Right cardiac atrium (tissue), 5 donors: ENCODE data around the gene APBB2. TPM values are rescaled to one million over a fixed set of nuclear protein-coding genes. Genes with fewer than 3 reads are reported as not detected.
"Not testable (repeated sequence)": the region's sequence is repeated elsewhere in the genome, so short reads cannot be mapped to it uniquely, and the experiment has no call there.

Experiments used
- ATAC-seq, 2 donors: fragments of 200-7000 bp; cut with Tn5 transposase; one replicate each; pipeline versions ENCODE4 v1.8.0 to v1.9.1; 2020; ENCODE audit warnings: moderate library complexity in 2 of 2, mild to moderate bottlenecking in 1 of 2
- DNase-seq, 3 donors: peaks; one replicate each; pipeline ENCODE4 v3.0.0-alpha.2; 2020
- H3K27ac ChIP-seq: one replicate; pipeline ENCODE4 v1.5.1; 2013; ENCODE audit warnings: mild to moderate bottlenecking, low read length, control low read depth, moderate library complexity
- H3K27me3 ChIP-seq: one replicate; pipeline ENCODE4 v1.6.1; 2013; ENCODE audit not compliant: control insufficient read depth, insufficient read depth
- H3K4me1 ChIP-seq: one replicate; pipeline ENCODE4 v1.6.1; 2013; ENCODE audit warnings: low read length; ENCODE audit not compliant: control insufficient read depth, insufficient read depth
- H3K4me3 ChIP-seq: one replicate; pipeline ENCODE4 v1.5.1; 2013; ENCODE audit warnings: low read length, control low read depth
- H3K9me3 ChIP-seq: one replicate; pipeline ENCODE4 v1.6.1; 2013; ENCODE audit warnings: low read length; ENCODE audit not compliant: control insufficient read depth
- WGBS: extraction: QIAGEN DNeasy Blood & Tissue Kit; methylation state at CpG from one replicate; pipeline ENCODE4 v1.1.7; 2013; 5-methylcytosine and 5-hydroxymethylcytosine counted together
- intact Hi-C, 4 donors: fragments of 100-400 bp; cut with DNase I; formaldehyde crosslinking; loops; one replicate each; pipeline versions ENCODE4 v1.11.0 to v1.14.0; 2022 to 2023
- polyA plus RNA-seq: library from polyadenylated mRNA; stranded (reverse); fragments of 200-250 nt; gene quantifications from one replicate; pipeline ENCODE4 v1.2.3, GENCODE V29; 2013
- total RNA-seq, 4 donors: library from RNA; stranded (reverse); fragmentation: NEBNext Ultra II Directional; extraction: Animal tissue kit (Norgen Biotek cat#: 25700); gene quantifications; one replicate each; pipeline ENCODE4 v1.2.1, GENCODE V29; 2021
- donor health status: healthy with polysubstance abuse.
- donor health status: DM: no; HTN: yes; CAD: no.
- donor health status: DM: no; HTN: no; CAD: no.
- donor health status: DM: no; HTN: yes; CAD: no; lungs with severe emphysema.
- donor health status: DM: yes; HTN: yes; CAD: no.

The APBB2 gene
- total and polyA plus RNA-seq, 5 donors: 12.7 to 46.2 (median 37.0) TPM

DNA sequence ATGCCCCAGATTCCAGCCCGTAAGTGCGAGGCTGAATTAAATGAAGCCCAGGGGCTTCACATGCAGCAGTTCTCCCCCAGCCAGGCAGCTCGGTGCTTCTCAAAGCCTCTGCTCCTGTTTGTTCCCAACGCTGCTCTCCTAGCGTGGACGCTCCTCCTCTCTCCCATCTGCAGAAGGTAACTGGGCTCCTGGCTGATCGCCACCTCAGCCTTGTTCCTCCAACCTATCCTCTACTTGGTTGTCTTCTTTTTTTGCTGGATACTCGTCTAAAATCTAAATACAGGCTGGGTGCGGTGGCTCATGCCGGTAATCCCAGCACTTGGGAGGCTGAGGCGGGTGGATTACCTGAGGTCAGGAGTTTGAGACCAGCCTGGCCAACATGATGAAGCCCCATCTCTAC lies 394.2 kb downstream of the APBB2 start:
- no peak for DNase-seq
- H3K4me3 ChIP-seq: no peak overlapping the region
- ATAC-seq: no peak
- no peak overlapping the region for H3K27ac ChIP-seq
- no peaks in the 10 kb centered on the region for H3K9me3 ChIP-seq
- no peaks in the 10 kb centered on the region for H3K27me3 ChIP-seq
- WGBS: 96% methylated on average over 11 of the region's 11 CpGs
- no peaks in the 10 kb centered on the region for H3K4me1 ChIP-seq
- intact Hi-C loops: no loop called here

- H3K27me3 ChIP-seq, intact Hi-C loops, ATAC-seq, H3K27ac ChIP-seq, H3K4me1 ChIP-seq, H3K9me3 ChIP-seq, H3K4me3 ChIP-seq, DNase-seq: not testable (repeated sequence)
- 96% methylated on average over 6 of the region's 6 CpGs for WGBS
Measured at GRCh38 chr4:40817157-40817556, 397.2 kb downstream of the APBB2 start.

GRCh38 chr4:40812856-40813255 lies 401.5 kb downstream of the APBB2 start:
- intact Hi-C loops: no loop called here
- DNase-seq (no peak), ATAC-seq (no peak)
- Histone ChIP-seq H3K27ac (no peak overlapping the region), H3K27me3 (no peaks in the 10 kb centered on the region), H3K4me3 (no peak overlapping the region), H3K4me1 (no peaks in the 10 kb centered on the region), H3K9me3 (no peaks in the 10 kb centered on the region)
- 91% methylated on average over 2 of the region's 2 CpGs for WGBS

DNA sequence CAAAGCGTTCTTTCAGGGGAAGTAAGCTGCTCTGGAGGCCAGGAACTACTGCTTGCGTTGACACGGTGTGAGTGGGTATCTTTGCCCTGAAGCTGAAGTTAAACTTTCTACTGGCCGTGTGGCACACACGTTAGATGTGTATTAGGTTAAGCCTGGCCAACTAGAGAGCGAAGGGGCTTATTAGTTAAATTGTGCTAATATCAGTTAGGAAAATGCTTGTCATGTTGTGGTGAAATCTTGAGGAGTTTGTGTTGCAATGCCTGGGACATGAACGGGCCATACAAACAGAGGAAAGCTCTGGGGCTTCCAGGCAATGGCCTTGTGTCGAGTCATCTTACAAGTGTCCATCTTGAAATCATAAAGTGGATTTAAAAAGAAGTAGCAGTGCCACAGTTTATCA lies 402.0 kb downstream of the APBB2 start:
- no peaks in the 10 kb centered on the region for H3K9me3 ChIP-seq
- WGBS: 80% methylated on average over 8 of the region's 8 CpGs
- peak overlapping the region; percentile 39 for H3K27ac ChIP-seq
- DNase-seq: no peak
- no peak for ATAC-seq
- no peaks in the 10 kb centered on the region for H3K4me1 ChIP-seq
- no peak overlapping the region for H3K4me3 ChIP-seq
- H3K27me3 ChIP-seq: no peaks in the 10 kb centered on the region
- intact Hi-C loops: no loop called here

DNA sequence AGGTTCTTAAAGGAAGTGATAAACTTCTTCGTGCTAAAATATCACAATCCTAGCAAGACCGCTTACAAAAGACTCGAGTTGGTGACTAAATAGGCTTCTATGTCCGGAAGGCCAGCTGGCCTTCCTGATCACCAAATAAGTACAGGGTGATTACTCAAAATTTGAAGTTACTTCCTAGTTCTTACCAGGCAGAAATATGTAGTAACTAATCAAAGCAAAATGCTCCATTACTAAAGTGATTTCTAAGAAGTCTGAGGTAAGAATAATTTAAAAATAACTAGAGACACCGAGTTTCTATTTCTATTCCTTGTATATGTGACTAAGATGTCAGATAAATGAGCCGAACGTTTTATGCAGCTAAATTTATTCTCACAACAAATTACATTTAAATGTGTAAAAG lies 402.4 kb downstream of the APBB2 start:
- Histone ChIP-seq H3K4me1 (no peaks in the 10 kb centered on the region), H3K27me3 (no peaks in the 10 kb centered on the region), H3K27ac (peak overlapping the region; percentile 39), H3K9me3 (no peaks in the 10 kb centered on the region), H3K4me3 (no peak overlapping the region)
- DNase-seq (no peak), ATAC-seq (peak in 1 of 2 donors; percentile 41)
- WGBS: 65% methylated on average over 7 of the region's 7 CpGs
- intact Hi-C loops: no loop called here

GRCh38 chr4:40808926-40809457 lies 405.4 kb downstream of the APBB2 start:
- WGBS: 76% methylated on average over 8 of the region's 8 CpGs
- ATAC-seq (no peak), DNase-seq (no peak)
- intact Hi-C loops: no loop called here
- Histone ChIP-seq H3K9me3 (no peaks in the 10 kb centered on the region), H3K27me3 (no peaks in the 10 kb centered on the region), H3K4me1 (no peaks in the 10 kb centered on the region), H3K27ac (no peak overlapping the region), H3K4me3 (no peak overlapping the region)

GRCh38 chr4:40804598-40804997 lies 409.7 kb downstream of the APBB2 start:
- 96% methylated on average over 2 of the region's 2 CpGs for WGBS
- no peak overlapping the region for H3K27ac ChIP-seq
- ATAC-seq (no peak), DNase-seq (no peak)
- no peak overlapping the region for H3K4me3 ChIP-seq
- H3K27me3 ChIP-seq: no peaks in the 10 kb centered on the region
- H3K4me1 ChIP-seq: no peaks in the 10 kb centered on the region
- intact Hi-C loops: no loop called here
- no peaks in the 10 kb centered on the region for H3K9me3 ChIP-seq

DNA sequence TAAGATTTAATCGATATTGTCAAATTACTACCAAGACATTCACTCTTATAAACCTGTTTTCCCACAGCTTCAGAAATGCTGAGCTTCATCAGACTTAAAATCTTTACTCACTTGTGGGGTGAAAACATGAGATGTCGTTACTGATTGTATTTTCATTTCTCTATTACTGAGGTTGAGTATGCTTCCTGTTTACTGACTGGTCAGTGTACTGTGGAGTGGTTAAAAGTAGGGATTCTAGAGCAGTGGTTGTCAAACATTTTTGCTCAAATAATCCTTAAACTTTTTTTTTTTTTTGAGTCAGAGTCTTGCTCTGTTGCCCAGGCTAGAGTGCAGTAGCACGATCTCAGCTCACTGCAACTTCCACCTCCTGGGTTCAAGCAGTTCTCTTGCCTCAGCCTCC lies 414.3 kb downstream of the APBB2 start:
- Histone ChIP-seq H3K4me3 (no peak overlapping the region), H3K9me3 (no peaks in the 10 kb centered on the region), H3K27ac (no peak overlapping the region), H3K4me1 (no peaks in the 10 kb centered on the region), H3K27me3 (no peaks in the 10 kb centered on the region)
- intact Hi-C loops: no loop called here
- WGBS: 84% methylated on average over 3 of the region's 3 CpGs
- no peak for DNase-seq
- no peak for ATAC-seq

DNA sequence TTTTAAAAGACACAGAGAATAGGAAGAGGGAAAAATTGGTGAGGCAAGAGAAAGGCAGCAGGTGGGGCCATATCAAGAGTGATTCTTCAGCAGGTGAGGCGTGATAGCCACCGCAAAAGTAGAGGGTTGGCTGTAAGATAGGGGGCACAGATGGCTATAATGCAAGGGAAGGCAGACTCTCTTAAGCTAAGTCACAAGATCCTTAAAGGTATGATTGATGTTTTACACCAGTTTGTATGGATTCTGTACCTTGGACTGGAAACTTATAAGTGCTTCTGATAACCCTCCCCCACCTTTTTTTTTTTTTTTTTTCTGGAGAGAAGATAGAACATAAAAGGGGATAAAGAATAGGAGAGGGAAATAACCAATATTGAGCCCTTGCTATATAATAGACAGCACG lies 424.6 kb downstream of the APBB2 start:
- intact Hi-C loops: no loop called here
- Histone ChIP-seq H3K4me3 (no peak overlapping the region), H3K27me3 (no peaks in the 10 kb centered on the region), H3K4me1 (no peaks in the 10 kb centered on the region), H3K9me3 (no peaks in the 10 kb centered on the region), H3K27ac (no peak overlapping the region)
- 93% methylated on average over 3 of the region's 3 CpGs for WGBS
- ATAC-seq (no peak), DNase-seq (no peak)

DNA sequence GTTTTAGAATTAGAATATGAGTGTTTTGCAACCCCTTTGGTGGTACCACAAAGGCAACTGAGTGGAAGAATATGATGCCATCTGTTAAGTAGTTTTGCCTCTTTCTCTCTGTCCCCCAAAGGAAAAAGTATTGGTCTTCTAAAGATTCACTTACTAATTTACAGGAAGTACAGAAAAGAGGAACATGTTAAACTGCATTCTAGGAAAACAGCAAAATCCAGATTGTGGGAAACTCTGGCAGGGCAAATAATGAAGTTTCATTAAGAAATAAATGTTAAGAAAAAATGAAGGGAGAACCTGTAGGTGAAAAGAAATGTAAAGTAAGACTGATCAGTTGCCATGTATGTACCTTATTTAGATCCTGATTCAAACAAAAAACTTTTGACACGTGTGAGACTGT lies 425.3 kb downstream of the APBB2 start:
- intact Hi-C loops: no loop called here
- Histone ChIP-seq H3K27ac (no peak overlapping the region), H3K4me1 (no peaks in the 10 kb centered on the region)

GRCh38 chr4:40788331-40788730 lies 426.0 kb downstream of the APBB2 start:
- Histone ChIP-seq H3K4me1 (no peaks in the 10 kb centered on the region), H3K27me3 (no peaks in the 10 kb centered on the region), H3K27ac (no peak overlapping the region), H3K4me3 (no peak overlapping the region), H3K9me3 (no peaks in the 10 kb centered on the region)
- intact Hi-C loops: no loop called here
- DNase-seq: no peak
- no peak for ATAC-seq
- 46% methylated on average over 2 of the region's 2 CpGs for WGBS

More for the DNA sequence above, 425.3 kb downstream of the APBB2 start:
- no peak overlapping the region for H3K4me3 ChIP-seq
- DNase-seq (no peak), ATAC-seq (no peak)
- WGBS: 46% methylated on average over 1 of the region's 1 CpG
- no peaks in the 10 kb centered on the region for H3K27me3 ChIP-seq
- no peaks in the 10 kb centered on the region for H3K9me3 ChIP-seq

DNA sequence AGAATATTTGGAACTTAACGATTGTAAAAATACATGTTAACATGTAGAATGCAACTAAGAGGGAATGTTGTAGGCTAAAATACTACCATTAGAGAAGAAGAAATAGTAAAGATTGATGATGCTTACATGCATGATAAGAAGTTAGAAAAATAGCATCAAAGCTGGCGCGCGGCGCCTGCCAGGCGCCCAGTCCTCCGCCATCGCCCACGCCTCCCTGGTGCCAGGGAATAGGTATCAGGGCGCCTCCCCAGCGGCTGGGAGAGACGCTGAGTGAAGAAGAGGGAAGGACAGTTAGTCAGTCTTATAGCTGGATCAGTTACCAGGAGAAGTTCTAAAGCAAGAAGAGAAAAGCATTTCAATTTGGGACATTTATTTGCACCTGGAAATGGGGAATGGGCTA lies 428.6 kb downstream of the APBB2 start:
- Histone ChIP-seq H3K4me1 (no peaks in the 10 kb centered on the region), H3K27me3 (no peaks in the 10 kb centered on the region), H3K27ac (no peak overlapping the region), H3K4me3 (no peak overlapping the region), H3K9me3 (no peaks in the 10 kb centered on the region)
- WGBS: 93% methylated on average over 12 of the region's 12 CpGs
- no peak for DNase-seq
- ATAC-seq: no peak
- intact Hi-C loops: no loop called here
